GM19397 (cell line): ENCODE measurements around the gene CHI3L2.

ENCODE experiments used
- ATAC-seq: cut with Tn5 transposase; IDR thresholded peaks from one replicate; pipeline ENCODE4 v1.9.1; 2021; ENCODE audit warnings: mild to moderate bottlenecking, moderate library complexity; ENCODE audit not compliant: unreplicated experiment

CHI3L2 gene

DNA sequence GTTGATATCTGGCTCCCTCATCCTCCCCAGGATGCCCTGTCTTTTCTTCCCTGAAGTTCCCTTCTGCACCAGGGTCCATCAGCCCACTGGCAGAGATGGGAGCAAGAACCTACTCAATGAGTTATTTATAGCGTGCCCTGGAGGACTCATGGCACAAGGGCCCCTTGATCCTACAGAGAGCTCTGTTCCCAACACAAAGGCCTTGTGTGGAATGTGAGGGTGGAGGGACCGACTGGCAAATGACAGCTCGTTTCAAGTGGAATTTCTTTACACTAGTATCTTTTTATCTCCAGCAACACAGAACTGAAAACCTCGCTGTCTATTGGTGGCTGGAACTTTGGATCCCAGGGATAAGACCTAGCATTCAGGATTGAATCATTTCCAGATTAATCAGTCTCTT lies 22.4 kb downstream of the CHI3L2 start:
- ATAC-seq, result no peak

- no peak for ATAC-seq
These were observed 24.1 kb downstream of the CHI3L2 start for GRCh38 chr1:111251570-111251969.

DNA sequence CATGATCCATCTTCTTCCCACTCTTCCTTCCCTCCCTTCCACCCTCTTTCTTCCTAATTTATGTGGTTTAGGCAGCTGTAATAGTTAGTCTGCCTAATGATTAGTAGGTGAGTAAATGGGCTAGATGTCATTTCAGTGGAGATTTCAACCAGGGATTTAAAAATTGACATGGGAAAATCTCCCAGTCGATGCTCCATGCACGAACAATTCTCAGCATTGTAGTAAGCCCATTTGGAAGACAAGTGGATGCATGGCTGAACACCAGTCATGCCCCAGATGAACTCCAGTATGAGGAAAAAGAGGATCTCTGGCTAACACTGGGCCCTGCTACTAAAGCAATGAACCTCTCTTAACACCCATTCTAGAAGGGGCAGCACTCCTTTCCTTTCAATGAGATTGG lies 25.3 kb downstream of the CHI3L2 start:
- ATAC-seq, result no peak

DNA sequence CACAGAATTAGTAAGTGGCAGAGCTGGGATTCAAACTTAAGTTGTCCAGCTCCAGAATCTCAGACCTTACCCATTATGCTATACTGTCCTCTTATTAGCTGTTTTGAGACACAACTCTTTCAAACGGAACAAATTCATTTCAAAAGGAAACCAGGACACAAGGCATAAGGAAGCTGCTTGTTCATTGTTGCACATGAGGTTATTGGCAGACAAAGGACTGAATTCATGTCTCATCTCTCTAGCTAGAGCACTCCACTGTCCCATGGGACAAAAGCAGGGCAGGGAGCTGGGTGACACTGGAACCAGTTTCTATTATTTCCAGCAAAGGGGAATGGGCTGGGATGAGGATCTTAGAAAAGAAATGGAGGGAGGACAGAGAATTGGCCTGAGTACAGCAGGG lies 26.4 kb downstream of the CHI3L2 start:
- ATAC-seq, result no peak

- ATAC-seq, result no peak
These were observed 29.6 kb downstream of the CHI3L2 start for GRCh38 chr1:111256988-111257658.

GRCh38 chr1:111267801-111268508 lies 40.4 kb downstream of the CHI3L2 start:
- no peak for ATAC-seq

DNA sequence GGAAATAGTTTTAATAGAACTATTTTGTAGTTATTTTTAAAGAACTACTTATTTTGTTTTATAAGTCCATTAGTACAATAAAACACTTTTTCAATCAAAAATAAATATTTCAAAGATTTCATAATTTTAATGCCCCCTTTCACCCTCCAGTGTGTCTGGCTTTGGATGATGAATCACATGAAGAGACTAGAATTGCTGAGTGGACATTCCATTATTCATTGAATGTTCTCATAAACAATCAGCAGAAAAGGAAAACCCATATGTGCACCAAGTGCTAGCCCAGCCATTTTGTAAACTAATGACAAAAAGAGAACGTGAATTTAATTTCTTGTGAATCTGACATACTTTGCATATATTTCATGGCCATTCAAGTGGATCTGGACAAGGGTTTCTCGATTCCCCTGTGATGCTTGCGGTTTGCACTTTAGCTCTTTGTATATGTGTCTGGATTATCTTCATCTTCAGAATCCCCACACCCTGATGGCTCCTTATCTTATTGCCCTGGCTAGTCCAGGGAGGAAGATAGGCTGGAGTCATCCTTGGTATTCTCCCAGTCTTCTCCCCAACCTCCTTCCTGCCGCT lies 42.4 kb downstream of the CHI3L2 start:
- ATAC-seq, result no peak

GRCh38 chr1:111270771-111271463 lies 43.4 kb downstream of the CHI3L2 start:
- ATAC-seq, result no peak

DNA sequence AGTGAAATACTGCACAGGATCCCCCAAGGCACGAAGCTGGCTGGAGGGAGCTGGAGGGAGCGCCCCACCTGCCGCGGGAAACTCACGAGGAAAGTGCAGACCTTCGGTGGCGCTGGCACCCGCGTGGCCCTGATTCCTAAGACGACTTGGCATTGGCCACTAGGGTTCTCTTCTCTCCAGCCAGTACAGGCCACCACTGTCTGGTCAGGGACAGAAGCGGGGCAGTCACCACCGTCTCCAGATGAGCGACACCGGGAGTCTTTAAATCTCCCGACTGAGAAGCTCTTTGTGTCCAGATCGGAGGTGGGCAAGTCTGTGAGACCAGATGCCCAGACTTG lies 43.9 kb downstream of the CHI3L2 start:
- no peak for ATAC-seq

DNA sequence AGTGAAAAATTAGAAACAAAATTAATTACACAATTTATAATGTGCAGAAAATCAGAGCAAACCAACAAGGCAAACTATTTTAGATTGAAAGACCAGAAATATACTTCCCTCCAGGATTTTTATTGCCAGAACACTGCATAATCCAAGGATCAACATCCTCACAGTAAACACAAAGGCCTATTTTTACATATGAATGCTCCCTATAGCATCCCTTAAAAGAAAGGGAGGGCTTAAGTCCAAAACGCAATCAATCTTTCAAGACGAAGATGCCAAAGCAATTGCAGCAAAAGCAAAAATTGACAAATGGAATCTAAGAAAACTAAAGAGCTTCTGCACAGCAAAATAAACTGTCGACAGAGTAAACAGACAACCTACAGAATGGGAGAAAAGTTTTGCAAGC lies 44.6 kb downstream of the CHI3L2 start:
- ATAC-seq, result no peak

DNA sequence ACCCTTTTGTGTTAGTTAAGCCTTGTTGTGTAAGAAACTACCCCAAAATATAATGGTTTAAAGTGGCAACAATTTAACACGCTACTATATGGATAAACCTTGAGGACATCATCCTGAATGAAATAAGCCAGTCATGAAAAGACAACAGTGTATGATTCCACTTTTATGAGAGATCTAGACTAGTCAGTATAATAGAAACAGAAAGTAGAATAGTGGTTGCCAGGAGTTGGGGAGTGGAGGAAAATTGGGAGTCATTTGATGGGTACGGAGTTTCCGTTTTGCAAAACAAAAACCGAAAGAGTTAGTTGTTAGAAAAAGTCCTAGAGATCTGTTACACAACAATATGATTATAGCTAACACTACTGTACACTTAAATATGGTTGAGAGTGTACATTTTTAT lies 47.1 kb downstream of the CHI3L2 start:
- no peak for ATAC-seq

DNA sequence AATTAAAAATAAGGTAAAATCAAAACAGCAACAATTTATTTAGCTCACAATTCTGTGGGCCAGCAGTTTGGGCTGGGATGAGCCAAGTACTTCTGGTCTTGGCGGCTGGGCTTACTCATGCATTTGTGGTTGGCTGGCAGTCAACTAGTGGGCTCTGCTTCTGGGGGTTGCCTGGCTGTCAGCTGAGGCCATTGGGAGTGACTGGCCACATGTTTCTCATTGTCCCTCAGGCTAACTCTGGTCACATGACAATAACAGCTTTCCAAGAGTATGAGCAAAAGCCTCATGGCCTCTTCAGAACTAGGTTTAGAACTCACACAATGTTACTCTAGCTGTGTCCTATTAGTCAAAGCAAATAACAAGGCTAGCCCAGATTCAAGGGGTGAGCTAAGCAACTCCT lies 47.6 kb downstream of the CHI3L2 start:
- no peak for ATAC-seq

DNA sequence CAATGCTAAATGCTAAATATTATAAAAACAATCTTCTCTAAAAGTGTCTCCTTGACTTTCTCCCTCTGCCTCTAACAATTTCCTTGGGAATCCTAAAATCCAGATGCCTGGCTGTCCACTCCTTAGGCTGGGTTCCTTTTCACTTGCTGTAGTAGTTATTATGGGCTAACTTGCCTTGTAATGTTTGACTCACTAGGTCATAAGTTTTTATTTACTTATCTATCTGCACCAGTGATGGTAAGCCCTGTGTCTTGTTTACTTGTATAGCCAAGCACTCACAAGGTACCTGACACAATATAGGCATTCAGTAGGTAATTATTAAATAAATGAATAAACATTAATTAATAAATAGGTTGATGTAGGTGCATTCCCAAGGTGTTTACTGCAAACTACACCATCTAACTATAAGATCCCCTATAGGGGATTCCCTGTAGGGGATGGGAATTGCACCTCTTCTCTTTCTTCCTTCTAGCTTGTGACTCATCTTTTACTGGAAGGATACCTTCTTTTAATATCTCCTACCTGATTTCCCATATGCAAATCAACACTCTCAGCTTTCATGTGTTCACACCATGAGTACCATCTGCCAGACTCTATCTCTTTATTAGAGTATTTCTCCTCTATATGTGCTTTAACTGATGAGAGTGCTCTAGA lies 48.4 kb downstream of the CHI3L2 start:
- ATAC-seq, result no peak

- ATAC-seq, result no peak
These were observed 51.6 kb downstream of the CHI3L2 start for GRCh38 chr1:111279144-111279543.

DNA sequence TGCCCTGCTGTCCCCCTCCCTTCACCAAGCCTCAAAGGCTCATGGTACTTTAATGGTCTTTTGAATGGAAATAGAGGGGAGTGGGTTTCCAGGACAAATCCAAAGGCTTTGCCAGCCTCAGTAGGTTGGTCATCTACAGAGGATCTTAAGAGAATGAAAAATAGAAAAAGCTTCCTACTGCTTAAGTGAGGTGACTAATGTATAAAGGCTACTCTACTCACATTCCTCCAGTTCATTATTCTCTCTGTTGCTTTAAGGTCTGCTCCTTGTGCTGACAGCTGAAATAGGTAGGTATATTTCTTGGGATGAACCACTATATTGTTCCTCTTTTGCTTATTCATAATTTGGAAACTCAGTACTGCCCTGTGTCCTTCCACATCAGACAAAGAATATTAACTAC lies 52.8 kb downstream of the CHI3L2 start:
- ATAC-seq, result no peak

DNA sequence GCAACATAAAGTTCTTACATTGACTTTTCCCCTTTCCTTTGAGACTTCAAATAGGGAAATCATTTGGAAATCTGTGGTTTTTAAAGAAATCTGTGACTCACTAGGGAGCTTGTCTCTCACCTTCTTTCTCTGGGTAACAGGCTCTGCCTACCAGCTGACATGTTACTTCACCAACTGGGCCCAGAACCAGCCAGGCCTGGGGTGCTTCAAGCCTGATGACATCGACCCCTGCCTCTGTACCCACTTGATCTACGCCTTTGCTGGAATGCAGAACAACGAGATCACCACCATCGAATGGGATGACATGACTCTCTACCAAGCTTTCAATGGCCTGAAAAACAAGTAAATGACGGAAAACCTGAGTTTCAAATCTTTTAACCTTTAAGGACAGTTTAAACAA lies 53.9 kb downstream of the CHI3L2 start:
- no peak for ATAC-seq

DNA sequence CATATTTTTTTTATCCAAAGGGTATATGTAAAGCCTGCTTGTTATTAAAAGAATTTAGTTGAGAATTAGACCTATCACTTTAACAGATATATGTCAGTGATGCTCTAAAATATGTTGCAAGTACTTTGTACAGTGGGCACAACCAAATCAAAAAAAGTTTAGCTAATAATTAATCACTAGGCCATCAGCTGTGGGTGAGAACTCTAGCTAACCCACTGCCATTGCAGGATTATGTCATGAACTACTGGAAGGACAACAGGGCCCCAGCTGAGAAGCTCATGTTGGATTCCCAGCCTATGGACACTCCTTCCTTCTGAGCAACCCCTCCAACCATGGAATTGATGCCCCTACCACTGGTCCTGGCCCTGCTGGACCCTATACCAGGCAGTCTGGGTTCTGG lies 56.3 kb downstream of the CHI3L2 start:
- no peak for ATAC-seq

DNA sequence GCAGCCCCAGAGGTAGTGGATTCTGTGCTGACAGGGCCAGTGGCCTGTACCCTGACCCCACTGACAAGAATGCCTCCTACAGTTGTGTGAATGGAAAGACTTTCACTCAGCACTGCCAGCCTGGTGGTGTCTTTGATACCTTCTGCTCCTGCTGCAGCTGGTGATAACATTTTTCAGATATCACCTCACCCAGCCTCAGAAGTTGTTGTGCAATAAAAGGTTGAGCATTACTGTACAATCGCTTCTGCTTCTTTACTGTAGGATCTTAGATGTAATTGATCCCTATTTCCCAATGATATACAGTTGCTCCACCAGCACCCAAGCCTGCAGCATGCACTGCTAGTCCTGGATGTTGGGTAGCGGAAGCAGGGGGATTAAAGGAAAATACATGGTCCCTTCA lies 58.4 kb downstream of the CHI3L2 start:
- ATAC-seq, result no peak

GRCh38 chr1:111286912-111287311 lies 59.4 kb downstream of the CHI3L2 start:
- ATAC-seq, result no peak

DNA sequence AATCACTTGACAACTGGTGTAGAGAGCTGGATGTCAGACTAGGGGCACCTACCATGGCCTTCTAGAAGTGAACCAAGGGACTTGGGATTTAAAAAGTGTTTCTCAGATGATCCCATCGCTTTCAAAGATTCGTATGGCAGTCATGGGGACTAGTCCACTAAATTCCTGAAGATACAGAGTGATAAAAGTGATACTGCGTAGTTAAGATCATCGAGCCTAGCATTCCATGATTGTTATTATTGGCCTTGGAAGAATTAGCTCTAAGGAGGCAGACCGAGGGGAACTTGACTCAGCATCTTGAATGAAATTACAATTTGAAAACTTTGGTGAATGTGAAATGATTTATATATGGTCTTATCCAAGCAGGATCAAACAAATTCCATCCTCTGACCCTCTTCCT lies 61.9 kb downstream of the CHI3L2 start:
- ATAC-seq, result no peak

GRCh38 chr1:111290104-111290503 lies 62.6 kb downstream of the CHI3L2 start:
- ATAC-seq, result no peak
